ENCODE data around the gene EIF2AK3. TPM values are rescaled to one million over a fixed set of nuclear protein-coding genes. Genes with fewer than 3 reads are reported as not detected.

Gene EIF2AK3
- polyA plus RNA-seq, 1 of the 3 experiments (the other 2 are of a cell fraction) = 2.2 TPM

GRCh38 chr2:88564402-88564801 is 62.9 kb downstream of the EIF2AK3 start:
- Histone ChIP-seq H3K4me2 (no peak overlapping the region), H3K9me3 (no peaks in the 10 kb centered on the region), H3K4me3 (ENCODE audit: low read depth in 2 of 2, low read length in 1 of 2) (no peak overlapping the region), H3K9me2 (no peaks in the 10 kb centered on the region), H3F3A (replicated peaks; ENCODE audit: insufficient read depth) (peaks cover 1% of the 10 kb centered on the region), H2AFZ (ENCODE audit: low read depth) (no peak overlapping the region), H3K27ac (ENCODE audit: low read depth in 2 of 2, low read length in 1 of 2) (no peak overlapping the region), H3K27me3 (ENCODE audit: insufficient read depth) (no peaks in the 10 kb centered on the region), H4K20me1 (ENCODE audit: insufficient read depth) (no peaks in the 10 kb centered on the region), H3K4me1 (ENCODE audit: control insufficient read depth in 1 of 2, insufficient read depth in 2 of 2, low read depth in 1 of 2, low read length in 1 of 2) (no peaks in the 10 kb centered on the region; a peak in 1 of 4 replicates), H3K79me2 (ENCODE audit: insufficient read depth) (no peaks in the 10 kb centered on the region; the same call in 1 of the 2 replicates), H3K36me3 (replicated peaks in 1 of 2; ENCODE audit: control insufficient read depth in 1 of 2, insufficient read depth in 2 of 2, low read length in 1 of 2) (peaks cover 8 to 29% of the 10 kb centered on the region in 2 experiments), H3K9ac (no peak overlapping the region)
- no peak for DNase-seq
- CTCF ChIA-PET = no interaction called here
- POLR2A ChIA-PET = no interaction called here
- TF ChIP-seq FOXJ3 (CRISPR knock-in tag; IDR thresholded peaks at IDR 0.05) (no peak), SMC3 (IDR thresholded peaks at IDR 0.05; ENCODE audit: low read depth, low read length) (no peak), SIN3A (IDR thresholded peaks at IDR 0.05; ENCODE audit: borderline replicate concordance, low read depth, low read length) (no peak), TAF1 (IDR thresholded peaks at IDR 0.05; ENCODE audit: borderline replicate concordance, low read depth, low read length) (no peak), ZBTB33 (IDR thresholded peaks at IDR 0.05; ENCODE audit: borderline replicate concordance, low read depth) (no peak), TCF12 (IDR thresholded peaks at IDR 0.05) (no peak), POLR2AphosphoS5 (IDR thresholded peaks at IDR 0.05; ENCODE audit: low read depth, low read length) (no peak), NFIC (IDR thresholded peaks at IDR 0.05; ENCODE audit: borderline replicate concordance) (no peak), RAD21 (IDR thresholded peaks at IDR 0.05; ENCODE audit: low read length) (no peak), USF1 (IDR thresholded peaks at IDR 0.05; ENCODE audit: borderline replicate concordance, low read depth) (no peak), FOSL2 (IDR thresholded peaks at IDR 0.05; ENCODE audit: borderline replicate concordance, low read depth) (no peak), GABPA (IDR thresholded peaks at IDR 0.05; ENCODE audit: low read depth) (no peak), MXI1 (IDR thresholded peaks at IDR 0.05; ENCODE audit: low read depth, low read length) (no peak), CTCF (IDR thresholded peaks at IDR 0.05) (no peak), CHD2 (IDR thresholded peaks at IDR 0.05; ENCODE audit: low read length, partially characterized antibody) (no peak), YY1 (IDR thresholded peaks at IDR 0.05; ENCODE audit: low read depth) (no peak), RCOR1 (IDR thresholded peaks at IDR 0.05; ENCODE audit: low read length) (no peak)
- WGBS (ENCODE audit: low lambda C conversion rate) = 96% methylated on average over 2 of the region's 2 CpGs
